Stimulated activated memory B cell treated with anti-CD40 and anti-IgM and Interleukin-4, amounts not matched to agents 10 μg/mL and 1 μg/mL and 100 μg/mL, for 72 hours (primary cell): ENCODE results near the gene RPA1.
"Not testable (repeated sequence)": the region's sequence is repeated elsewhere in the genome, so short reads cannot be mapped to it uniquely, and the experiment has no call there.

Experiments used
- ATAC-seq: fragments of 150-1000 bp; cut with Tn5 transposase; 2 replicates; pipeline ENCODE4 v1.10.0; 2021
- H3K27ac Mint-ChIP-seq: one replicate; pipeline ENCODE4 v1.8.0; 2022; ENCODE audit warnings: mild to moderate bottlenecking, mixed read lengths
- H3K27me3 Mint-ChIP-seq: one replicate; pipeline ENCODE4 v1.8.0; 2022; ENCODE audit warnings: mixed read lengths
- H3K36me3 Mint-ChIP-seq: one replicate; pipeline ENCODE4 v1.8.0; 2022; ENCODE audit warnings: mixed read lengths
- H3K4me1 Mint-ChIP-seq: one replicate; pipeline ENCODE4 v1.8.0; 2022; ENCODE audit warnings: mixed read lengths
- H3K4me3 Mint-ChIP-seq: one replicate; pipeline ENCODE4 v1.8.0; 2022; ENCODE audit warnings: mild to moderate bottlenecking, moderate library complexity, mixed read lengths
- H3K9me3 Mint-ChIP-seq: one replicate; pipeline ENCODE4 v1.8.0; 2022; ENCODE audit warnings: mixed read lengths

RPA1 gene

GRCh38 chr17:1853698-1854097 lies 23.9 kb downstream of the RPA1 start:
- Mint-ChIP-seq H3K36me3 (peaks cover 48% of the 10 kb centered on the region), H3K27me3 (no peaks in the 10 kb centered on the region)
- ATAC-seq = no peak

DNA sequence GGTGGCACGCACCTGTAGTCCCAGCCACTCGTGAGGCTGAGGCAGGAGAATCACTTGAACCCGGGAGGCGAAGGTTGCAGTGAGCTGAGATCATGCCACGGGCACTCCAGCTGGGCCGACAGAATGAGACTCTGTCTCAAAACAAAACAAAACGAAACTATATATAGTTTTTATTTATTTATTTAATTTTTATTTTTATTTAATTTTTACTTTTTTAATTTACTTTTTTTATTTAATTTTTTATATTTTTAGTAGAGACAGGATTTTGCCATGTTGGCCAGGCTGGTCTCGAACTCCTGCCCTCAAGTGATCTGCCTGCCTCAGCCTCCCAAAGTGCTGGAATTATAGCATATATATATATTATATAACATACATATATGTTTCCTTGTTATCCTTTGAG lies 26.7 kb downstream of the RPA1 start:
- H3K4me1 Mint-ChIP-seq = peaks cover 12% of the 10 kb centered on the region
- H3K27ac Mint-ChIP-seq, H3K27me3 Mint-ChIP-seq, H3K9me3 Mint-ChIP-seq, H3K4me3 Mint-ChIP-seq, ATAC-seq: not testable (repeated sequence)
- H3K36me3 Mint-ChIP-seq = peaks cover 58% of the 10 kb centered on the region

More at GRCh38 chr17:1853698-1854097, 23.9 kb downstream of the RPA1 start:
- H3K9me3 Mint-ChIP-seq = no peaks in the 10 kb centered on the region
- no peak overlapping the region for H3K4me3 Mint-ChIP-seq
- no peak overlapping the region for H3K27ac Mint-ChIP-seq
- H3K4me1 Mint-ChIP-seq = peaks cover 16% of the 10 kb centered on the region

DNA sequence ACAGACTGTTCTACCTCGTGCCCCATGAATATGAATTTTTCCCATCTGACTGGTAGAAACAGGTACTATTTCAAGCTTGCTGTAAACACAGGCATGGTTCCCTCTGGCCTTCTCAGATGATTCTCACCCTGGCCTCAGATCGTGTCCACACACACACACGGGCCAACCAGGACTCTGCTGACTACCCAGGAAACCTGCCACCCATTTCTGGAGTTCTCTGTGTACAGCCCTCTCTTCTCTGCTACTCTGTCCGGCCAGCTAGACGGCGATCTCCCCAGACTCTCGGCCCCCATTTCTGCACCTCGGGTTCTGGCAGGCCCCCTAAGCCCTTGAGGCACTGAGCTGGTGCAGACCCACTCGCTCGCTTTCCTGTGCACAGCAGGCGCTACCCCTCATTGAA lies 31.2 kb downstream of the RPA1 start:
- no peak overlapping the region for H3K27ac Mint-ChIP-seq
- H3K4me3 Mint-ChIP-seq = no peak overlapping the region
- no peaks in the 10 kb centered on the region for H3K27me3 Mint-ChIP-seq
- H3K36me3 Mint-ChIP-seq = peaks cover 31% of the 10 kb centered on the region
- H3K4me1 Mint-ChIP-seq = no peaks in the 10 kb centered on the region
- no peaks in the 10 kb centered on the region for H3K9me3 Mint-ChIP-seq
- ATAC-seq = no peak

DNA sequence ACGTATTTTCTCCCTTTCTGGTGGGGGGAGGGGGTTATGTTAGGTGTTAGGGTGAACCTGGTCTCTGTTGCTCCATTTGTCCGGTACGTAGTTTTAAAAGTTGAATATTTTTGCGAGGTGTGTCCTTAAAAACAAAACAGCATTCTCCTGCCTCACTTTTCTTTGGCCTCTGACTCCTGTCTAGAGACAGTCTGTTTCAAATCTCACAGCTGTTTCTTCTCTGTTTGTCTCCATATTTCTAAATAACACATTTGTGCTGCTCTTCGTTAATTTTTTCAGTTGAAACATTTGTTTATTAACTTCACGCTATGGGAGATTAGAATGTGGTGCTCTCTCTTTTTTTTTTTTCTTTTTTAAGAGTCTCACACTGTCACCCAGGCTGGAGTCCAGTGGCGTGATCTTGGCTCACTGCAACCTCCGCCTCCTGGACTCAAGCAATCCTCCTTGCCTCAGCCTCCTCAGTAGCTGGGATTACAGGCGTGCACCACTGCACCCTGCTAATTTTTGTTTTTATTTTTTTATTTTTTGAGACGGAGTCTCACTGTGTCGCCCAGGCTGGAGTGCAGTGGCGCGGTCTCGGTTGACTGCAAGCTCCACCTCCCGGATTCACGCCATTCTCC lies 31.7 kb downstream of the RPA1 start:
- no peaks in the 10 kb centered on the region for H3K9me3 Mint-ChIP-seq
- no peak for ATAC-seq
- H3K4me1 Mint-ChIP-seq = no peaks in the 10 kb centered on the region
- H3K36me3 Mint-ChIP-seq = peaks cover 32% of the 10 kb centered on the region
- no peak overlapping the region for H3K27ac Mint-ChIP-seq
- no peaks in the 10 kb centered on the region for H3K27me3 Mint-ChIP-seq
- H3K4me3 Mint-ChIP-seq = no peak overlapping the region

- H3K27ac Mint-ChIP-seq = no peak overlapping the region
- no peaks in the 10 kb centered on the region for H3K4me1 Mint-ChIP-seq
- no peaks in the 10 kb centered on the region for H3K9me3 Mint-ChIP-seq
- H3K36me3 Mint-ChIP-seq = peaks cover 24% of the 10 kb centered on the region
- no peak overlapping the region for H3K4me3 Mint-ChIP-seq
- ATAC-seq = no peak
- H3K27me3 Mint-ChIP-seq = no peaks in the 10 kb centered on the region
Observed at GRCh38 chr17:1865252-1866037, 35.6 kb downstream of the RPA1 start.

GRCh38 chr17:1867307-1867706 lies 37.5 kb downstream of the RPA1 start:
- Mint-ChIP-seq H3K9me3 (no peaks in the 10 kb centered on the region), H3K4me1 (no peaks in the 10 kb centered on the region), H3K4me3 (no peak overlapping the region), H3K27me3 (no peaks in the 10 kb centered on the region), H3K36me3 (peaks cover 21% of the 10 kb centered on the region), H3K27ac (no peak overlapping the region)
- ATAC-seq = no peak

DNA sequence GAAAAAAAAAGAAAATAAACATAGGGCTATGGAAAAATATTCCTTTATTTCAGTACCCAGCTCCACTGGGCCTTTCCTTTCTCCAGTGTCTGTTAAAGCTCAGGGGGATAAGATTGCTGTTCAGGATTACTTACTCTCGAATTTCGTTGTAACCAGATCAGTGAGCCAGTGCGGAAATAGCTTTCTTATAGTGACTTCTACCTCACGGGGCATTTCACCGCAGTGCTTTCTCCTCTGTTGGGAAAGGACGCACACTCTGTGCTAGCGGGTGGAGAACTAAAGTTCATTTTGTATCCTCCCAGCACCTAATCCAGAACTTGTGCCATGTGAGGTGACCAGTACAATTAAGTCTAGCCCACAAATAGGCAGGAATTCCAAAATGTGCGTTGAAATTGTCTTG lies 38.3 kb downstream of the RPA1 start:
- H3K36me3 Mint-ChIP-seq = peaks cover 27% of the 10 kb centered on the region

DNA sequence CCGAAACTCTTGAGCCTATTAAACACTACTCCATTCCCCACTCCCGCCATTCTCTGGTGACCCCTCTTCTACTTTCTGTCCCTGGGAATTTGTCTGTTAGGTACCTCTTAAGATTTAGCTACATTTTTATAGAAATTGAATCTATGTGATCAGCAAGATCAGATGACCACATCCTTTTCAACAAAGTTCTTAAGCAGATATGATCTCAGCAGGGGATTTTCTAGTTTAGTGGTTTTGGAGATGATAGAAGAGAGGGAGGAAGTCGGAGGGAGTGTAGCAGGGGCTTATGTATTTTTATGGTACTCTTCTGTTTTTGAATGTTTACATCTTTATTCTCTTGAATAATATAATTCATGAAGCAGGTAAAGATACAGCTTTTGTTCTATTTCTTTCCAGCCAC lies 40.8 kb downstream of the RPA1 start:
- ATAC-seq = no peak
- H3K36me3 Mint-ChIP-seq = peaks cover 52% of the 10 kb centered on the region
- no peaks in the 10 kb centered on the region for H3K4me1 Mint-ChIP-seq
- H3K9me3 Mint-ChIP-seq = no peaks in the 10 kb centered on the region
- H3K4me3 Mint-ChIP-seq = no peak overlapping the region
- H3K27me3 Mint-ChIP-seq = no peaks in the 10 kb centered on the region
- no peak overlapping the region for H3K27ac Mint-ChIP-seq

More for the DNA sequence above, 38.3 kb downstream of the RPA1 start:
- Mint-ChIP-seq H3K4me1 (no peaks in the 10 kb centered on the region), H3K9me3 (no peaks in the 10 kb centered on the region), H3K27ac (no peak overlapping the region), H3K4me3 (no peak overlapping the region), H3K27me3 (no peaks in the 10 kb centered on the region)
- no peak for ATAC-seq

DNA sequence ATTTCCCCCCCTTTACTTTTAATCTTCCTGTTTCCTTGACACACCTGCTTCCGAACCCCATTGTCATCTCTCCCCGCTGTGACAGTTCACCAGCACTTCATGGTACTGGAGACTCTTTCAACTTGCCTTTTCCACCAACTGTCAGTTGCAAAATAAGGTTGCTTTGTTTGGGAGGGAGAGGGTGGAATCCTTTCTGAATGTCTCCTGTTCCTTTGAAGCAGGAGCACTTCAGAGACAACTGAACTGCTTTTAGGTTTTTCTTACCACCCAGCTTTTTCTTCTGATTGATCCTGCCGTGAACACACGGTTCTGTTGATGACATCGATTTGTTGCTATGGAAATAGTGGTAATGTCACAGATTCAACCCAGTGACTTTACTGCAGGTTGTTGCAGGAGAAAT lies 42.0 kb downstream of the RPA1 start:
- no peak for ATAC-seq

DNA sequence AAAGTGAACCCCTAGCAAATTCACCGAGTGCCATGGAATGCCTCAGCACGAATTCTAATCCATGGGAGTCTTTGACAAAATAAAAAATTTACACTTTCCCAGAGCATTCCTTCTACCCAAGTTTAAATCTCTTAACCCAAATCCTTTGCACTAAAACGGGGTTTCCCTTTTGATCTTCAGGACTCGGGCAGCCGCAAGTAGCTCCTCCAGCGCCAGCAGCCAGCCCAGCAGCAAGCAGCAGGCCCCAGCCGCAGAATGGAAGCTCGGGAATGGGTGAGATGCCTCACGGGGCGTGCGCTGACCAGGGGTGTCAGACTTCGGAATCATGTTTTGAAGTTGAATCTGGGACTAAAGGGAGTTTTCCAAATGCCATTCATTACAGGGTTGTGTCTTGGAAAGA lies 42.4 kb downstream of the RPA1 start:
- no peaks in the 10 kb centered on the region for H3K27me3 Mint-ChIP-seq
- H3K9me3 Mint-ChIP-seq = no peaks in the 10 kb centered on the region
- H3K27ac Mint-ChIP-seq = no peak overlapping the region
- H3K4me3 Mint-ChIP-seq = no peak overlapping the region
- H3K36me3 Mint-ChIP-seq = peaks cover 61% of the 10 kb centered on the region
- no peak for ATAC-seq
- no peaks in the 10 kb centered on the region for H3K4me1 Mint-ChIP-seq

More for the DNA sequence above, 42.0 kb downstream of the RPA1 start:
- no peak overlapping the region for H3K4me3 Mint-ChIP-seq
- H3K36me3 Mint-ChIP-seq = peaks cover 60% of the 10 kb centered on the region
- H3K9me3 Mint-ChIP-seq = no peaks in the 10 kb centered on the region
- H3K27me3 Mint-ChIP-seq = no peaks in the 10 kb centered on the region
- H3K4me1 Mint-ChIP-seq = no peaks in the 10 kb centered on the region
- H3K27ac Mint-ChIP-seq = no peak overlapping the region

DNA sequence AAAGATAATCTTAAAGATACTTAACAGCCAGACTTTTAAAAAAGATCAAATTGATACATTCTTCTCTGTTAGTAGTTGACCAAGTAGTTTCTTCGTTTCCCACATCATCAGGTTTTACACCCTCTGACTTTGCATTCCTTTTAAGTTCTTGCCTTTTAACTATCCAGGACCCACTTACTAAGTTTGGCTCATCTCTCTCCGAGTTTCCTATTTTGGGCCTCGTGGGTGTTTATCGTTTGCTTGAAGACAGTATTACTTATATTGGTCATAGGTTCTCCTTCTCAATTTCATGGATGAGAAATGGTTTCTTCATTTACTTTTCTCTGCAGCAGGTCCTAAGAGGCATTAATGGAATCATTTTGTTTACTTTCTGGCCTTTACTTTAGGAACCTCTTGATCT lies 43.2 kb downstream of the RPA1 start:
- Mint-ChIP-seq H3K27me3 (no peaks in the 10 kb centered on the region), H3K9me3 (no peaks in the 10 kb centered on the region), H3K27ac (peak overlapping the region; percentile 26), H3K4me3 (no peak overlapping the region), H3K4me1 (no peaks in the 10 kb centered on the region), H3K36me3 (peaks cover 64% of the 10 kb centered on the region)
- no peak for ATAC-seq

GRCh38 chr17:1873418-1873817 lies 43.6 kb downstream of the RPA1 start:
- Mint-ChIP-seq H3K36me3 (peaks cover 64% of the 10 kb centered on the region), H3K4me1 (no peaks in the 10 kb centered on the region), H3K9me3 (no peaks in the 10 kb centered on the region), H3K27me3 (no peaks in the 10 kb centered on the region), H3K4me3 (no peak overlapping the region), H3K27ac (peak overlapping the region; percentile 26)
- ATAC-seq = no peak

- no peak overlapping the region for H3K27ac Mint-ChIP-seq
- H3K36me3 Mint-ChIP-seq = peaks cover 80% of the 10 kb centered on the region
- H3K27me3 Mint-ChIP-seq = no peaks in the 10 kb centered on the region
- ATAC-seq = no peak
- no peak overlapping the region for H3K4me3 Mint-ChIP-seq
- H3K9me3 Mint-ChIP-seq = no peaks in the 10 kb centered on the region
- H3K4me1 Mint-ChIP-seq = no peaks in the 10 kb centered on the region
Observed at GRCh38 chr17:1875597-1875996, 45.8 kb downstream of the RPA1 start.

- H3K36me3 Mint-ChIP-seq = peaks cover 67% of the 10 kb centered on the region
- H3K27ac Mint-ChIP-seq = no peak overlapping the region
- no peaks in the 10 kb centered on the region for H3K4me1 Mint-ChIP-seq
- H3K9me3 Mint-ChIP-seq = no peaks in the 10 kb centered on the region
- H3K27me3 Mint-ChIP-seq = no peaks in the 10 kb centered on the region
- no peak for ATAC-seq
- H3K4me3 Mint-ChIP-seq = no peak overlapping the region
Observed at GRCh38 chr17:1878419-1879121, 48.8 kb downstream of the RPA1 start.

DNA sequence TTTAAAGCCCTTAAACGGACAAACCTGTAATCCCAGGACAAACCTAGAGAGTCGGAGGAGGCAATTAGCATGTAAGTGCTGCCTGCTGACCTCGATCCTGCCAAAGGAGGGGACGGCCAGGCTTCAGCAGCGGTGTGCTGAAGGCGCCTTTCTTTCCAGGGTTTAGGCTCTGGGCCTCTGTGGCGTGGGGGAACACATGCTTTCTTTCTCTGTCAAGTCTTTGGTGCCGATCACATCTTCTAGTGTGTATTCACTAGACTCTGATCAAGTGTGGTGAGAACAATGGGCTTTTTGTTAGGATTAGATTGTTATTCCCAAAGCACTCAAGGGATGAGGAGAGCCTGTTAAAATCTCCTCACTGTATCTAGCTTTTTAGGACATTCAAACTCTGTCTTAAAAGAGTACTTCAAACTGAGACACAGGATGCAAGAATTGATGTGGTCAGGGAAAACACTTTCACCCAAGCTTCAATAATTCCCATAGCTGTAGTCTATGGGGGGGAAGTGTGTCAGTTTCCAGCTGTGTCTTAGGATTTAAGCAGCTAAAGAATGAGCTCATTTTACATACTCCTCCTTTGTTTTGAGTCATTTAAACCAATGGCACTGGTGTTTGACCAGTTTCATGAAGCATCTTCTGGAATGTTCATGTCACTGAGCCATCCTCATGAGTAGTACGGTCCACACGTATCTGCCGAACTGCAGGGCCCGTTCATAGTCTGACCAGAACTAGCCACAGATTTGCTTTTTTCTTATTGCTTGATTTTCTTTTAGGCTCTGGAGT lies 51.2 kb downstream of the RPA1 start:
- H3K4me1 Mint-ChIP-seq = no peaks in the 10 kb centered on the region
- ATAC-seq = no peak
- no peaks in the 10 kb centered on the region for H3K9me3 Mint-ChIP-seq
- peaks cover 67% of the 10 kb centered on the region for H3K36me3 Mint-ChIP-seq
- H3K27me3 Mint-ChIP-seq = no peaks in the 10 kb centered on the region
- no peak overlapping the region for H3K4me3 Mint-ChIP-seq
- no peak overlapping the region for H3K27ac Mint-ChIP-seq
